IMR-90 (cell line): Measurements from ENCODE around the gene TGFB1. TPM values are rescaled to one million over a fixed set of nuclear protein-coding genes. Genes with fewer than 3 reads are reported as not detected.

Experiments
- ATAC-seq: fragments of 200-7000 bp; cut with Tn5 transposase; 2 replicates; pipeline ENCODE4 v1.9.1; 2020; ENCODE audit warnings: low read depth, mild to moderate bottlenecking, moderate library complexity
- BruUV-seq: library from RNA; stranded (reverse); fragments of 400-500 nt; replicated peaks from 2 replicates; lab custom pipeline; 2021; lab: Mats Ljungman, UMichigan
- CTCF ChIA-PET: fragments of 300-600 bp; formaldehyde crosslinking; extraction: SDS; loops from one replicate; lab custom pipeline; 2021; ENCODE audit warnings: antibody characterized with exemption; lab: Yijun Ruan, JAX
- POLR2A ChIA-PET: fragments of 300-600 bp; sonication (Branson Sonifier 250); formaldehyde crosslinking; loops from one replicate; lab custom pipeline; 2022; ENCODE audit warnings: antibody characterized with exemption; ENCODE audit not compliant: unreplicated experiment; lab: Charles Lee
- DNase-seq: peaks from one replicate; pipeline ENCODE4 v3.0.0; 2013
- H2AFZ ChIP-seq: replicated peaks from 2 replicates; pipeline ENCODE3; 2013; ENCODE audit warnings: low read length, mild to moderate bottlenecking; ENCODE audit not compliant: poor library complexity
- H2AK5ac ChIP-seq: 2 replicates; pipeline ENCODE4 v1.6.1; 2013; ENCODE audit warnings: low read depth, low read length, inconsistent platforms
- H2AK9ac ChIP-seq: replicated peaks from 2 replicates; pipeline ENCODE3; 2013; ENCODE audit warnings: mild to moderate bottlenecking, low read depth, low read length, moderate library complexity; ENCODE audit not compliant: poor library complexity
- H2BK120ac ChIP-seq: 2 replicates; pipeline ENCODE4 v1.6.1; 2013; ENCODE audit warnings: low read depth, low read length, inconsistent platforms
- H2BK15ac ChIP-seq: 3 replicates; pipeline ENCODE4 v1.6.1; 2013; ENCODE audit warnings: low read depth, low read length, inconsistent platforms
- H2BK20ac ChIP-seq: 2 replicates; pipeline ENCODE4 v1.6.1; 2013; ENCODE audit warnings: low read depth, mild to moderate bottlenecking, inconsistent platforms, low read length, moderate library complexity
- H2BK5ac ChIP-seq: 2 replicates; pipeline ENCODE4 v1.6.1; 2013; ENCODE audit warnings: mild to moderate bottlenecking, low read depth, low read length, inconsistent platforms; ENCODE audit not compliant: poor library complexity, severe bottlenecking
- H3K14ac ChIP-seq: replicated peaks from 2 replicates; pipeline ENCODE4 v1.6.1; 2013; ENCODE audit warnings: low read depth, low read length, inconsistent platforms
- H3K18ac ChIP-seq: 2 replicates; pipeline ENCODE4 v1.6.1; 2013; ENCODE audit warnings: low read depth, low read length, control low read depth
- H3K23ac ChIP-seq: 2 replicates; pipeline ENCODE4 v1.6.1; 2013; ENCODE audit warnings: low read depth, low read length, inconsistent platforms
- H3K27ac ChIP-seq: 2 replicates; pipeline ENCODE4 v1.5.1; 2013; ENCODE audit warnings: mild to moderate bottlenecking, control low read depth, low read length; ENCODE audit not compliant: insufficient read depth
- H3K27me3 ChIP-seq: 2 replicates; pipeline ENCODE4 v1.6.1; 2013; ENCODE audit warnings: low read length; ENCODE audit not compliant: control insufficient read depth, insufficient read depth
- H3K36me3 ChIP-seq: 2 replicates; pipeline ENCODE4 v1.6.1; 2013; ENCODE audit warnings: low read length, mixed read lengths; ENCODE audit not compliant: control insufficient read depth, insufficient read depth
- H3K4ac ChIP-seq: 2 replicates; pipeline ENCODE4 v1.6.1; 2013; ENCODE audit warnings: low read depth, low read length, inconsistent platforms
- H3K4me1 ChIP-seq: 2 replicates; pipeline ENCODE4 v1.6.1; 2013; ENCODE audit warnings: low read length, mixed read lengths; ENCODE audit not compliant: control insufficient read depth, insufficient read depth
- H3K4me2 ChIP-seq: 2 replicates; pipeline ENCODE4 v1.6.1; 2013; ENCODE audit warnings: low read depth, mild to moderate bottlenecking, control low read depth, low read length, moderate library complexity
- H3K4me3 ChIP-seq: 2 replicates; pipeline ENCODE4 v1.5.1; 2013; ENCODE audit warnings: low read depth, mild to moderate bottlenecking, control low read depth, low read length, moderate library complexity; ENCODE audit not compliant: insufficient read depth
- H3K56ac ChIP-seq: 2 replicates; pipeline ENCODE4 v1.6.1; 2013; ENCODE audit warnings: low read length, inconsistent platforms; ENCODE audit not compliant: insufficient read depth; ENCODE audit errors: extremely low read depth
- H3K79me1 ChIP-seq, 2 experiments: 2 replicates each; pipeline ENCODE4 v1.6.1; 2013; ENCODE audit warnings: low read length in 2 of 2, inconsistent platforms in 1 of 2, low read depth in 1 of 2
- H3K9ac ChIP-seq: 2 replicates; pipeline ENCODE4 v1.6.1; 2013; ENCODE audit warnings: low read depth, low read length, control low read depth
- H3K9me1 ChIP-seq: 2 replicates; pipeline ENCODE4 v1.6.1; 2013; ENCODE audit warnings: low read length, inconsistent platforms; ENCODE audit not compliant: insufficient read depth
- H3K9me3 ChIP-seq: 2 replicates; pipeline ENCODE4 v1.6.1; 2013; ENCODE audit warnings: low read length; ENCODE audit not compliant: control insufficient read depth, insufficient read depth
- H4K20me1 ChIP-seq: 2 replicates; pipeline ENCODE4 v1.6.1; 2013; ENCODE audit warnings: low read length, inconsistent platforms; ENCODE audit not compliant: insufficient read depth
- H4K5ac ChIP-seq: 2 replicates; pipeline ENCODE4 v1.6.1; 2013; ENCODE audit warnings: mild to moderate bottlenecking, low read depth, low read length, control low read depth
- H4K8ac ChIP-seq, 2 experiments: 2 replicates each; pipeline ENCODE4 v1.6.1; 2013; ENCODE audit warnings: low read depth in 2 of 2, low read length in 2 of 2, control low read depth in 1 of 2, inconsistent platforms in 1 of 2
- H4K91ac ChIP-seq: 2 replicates; pipeline ENCODE4 v1.6.1; 2013; ENCODE audit warnings: low read depth, low read length, inconsistent platforms; ENCODE audit not compliant: insufficient read depth
- NFE2L2 ChIP-seq: fragments of 150-350 bp; IDR thresholded peaks from 2 replicates; pipeline ENCODE4 v1.6.1; 2016; ENCODE audit warnings: low read depth, mild to moderate bottlenecking, low read length
- RFX5 ChIP-seq: IDR thresholded peaks from 2 replicates; pipeline ENCODE4 v1.8.0; 2012; ENCODE audit warnings: low read depth, mild to moderate bottlenecking, low read length, moderate library complexity
- WGBS, 2 experiments: methylation state at CpG; one replicate each; pipeline versions ENCODE4 v1.1.5 to v1.1.7; 2013; ENCODE audit warnings: missing lambda C conversion rate in 2 of 2; ENCODE audit not compliant: insufficient read length in 1 of 2; ENCODE audit errors: extremely low coverage in 2 of 2; 5-methylcytosine and 5-hydroxymethylcytosine counted together
- dilution Hi-C: fragments of 300-500 bp; cut with HindIII; formaldehyde crosslinking; loops from one replicate; pipeline ENCODE4 v1.14.3; 2018; ENCODE audit warnings: low sequenced_read_pairs; ENCODE audit not compliant: unreplicated experiment
- in situ Hi-C: fragments of 300-500 bp; cut with MboI; formaldehyde crosslinking; loops from 3 replicates; pipeline ENCODE4 v1.14.3; 2019; ENCODE audit warnings: low sequenced_read_pairs, inconsistent platforms, mixed read lengths
- intact Hi-C: fragments of 100-400 bp; cut with micrococcal nuclease; formaldehyde crosslinking; loops from 2 replicates; pipeline ENCODE4 v1.10.0; 2022
- polyA plus RNA-seq, 3 experiments: library from polyadenylated mRNA; depleted of rRNA; stranded (reverse); fragments of >200 nt; gene quantifications; 2 replicates each; pipeline ENCODE4 v1.2.3, GENCODE V29; 2012; ENCODE audit warnings: low replicate concordance in 1 of 3
- total RNA-seq: library from RNA; depleted of rRNA; stranded (reverse); fragments of >200 nt; gene quantifications from 2 replicates; pipeline ENCODE4 v1.2.3, GENCODE V29; 2012

Gene TGFB1
- total and polyA plus RNA-seq, 2 of the 4 experiments (the other 2 are of a cell fraction): 3.2 to 26.7 TPM

GRCh38 chr19:41322451-41322850 lies 31.3 kb downstream of the TGFB1 start:
- Histone ChIP-seq H2BK15ac (peak overlapping the region; percentile 89; the same call in 2 of the 3 replicates), H2AK5ac (peak overlapping the region; percentile 98), H4K91ac (peak overlapping the region; percentile 78), H3K27me3 (no peaks in the 10 kb centered on the region), H3K4me1 (peaks cover 49% of the 10 kb centered on the region), H4K8ac (peak overlapping the region; percentile 70 to 72), H3K9me1 (peaks cover 31% of the 10 kb centered on the region), H3K23ac (peak overlapping the region; percentile 43), H3K14ac (peak overlapping the region; percentile 43), H3K9ac (peak overlapping the region; percentile 51), H3K9me3 (no peaks in the 10 kb centered on the region), H4K20me1 (peaks cover 66% of the 10 kb centered on the region), H4K5ac (peak overlapping the region; percentile 46), H2BK5ac (peak overlapping the region; percentile 88), H3K4me3 (no peak overlapping the region), H3K18ac (peak overlapping the region; percentile 74), H3K56ac (peak overlapping the region; percentile 90), H2BK20ac (peak overlapping the region; percentile 54), H2AFZ (no peak overlapping the region), H3K4ac (peak overlapping the region; percentile 89), H2BK120ac (peak overlapping the region; percentile 88), H3K27ac (peak overlapping the region; percentile 93), H3K79me1 (peaks cover 14 to 72% of the 10 kb centered on the region in 2 experiments), H3K4me2 (peak overlapping the region; percentile 36), H2AK9ac (peak overlapping the region; percentile 92), H3K36me3 (peaks cover 38% of the 10 kb centered on the region)
- DNase-seq (no peak), ATAC-seq (no peak)
- in situ Hi-C loops: no loop called here
- ChIA-PET POLR2A (interaction anchor here (0.9 kb wide), 1 partner anchor 30 kb away, joined by 3 read pairs; no protein-coding TSS in a partner anchor), CTCF (interaction anchor here (0.6 to 1.4 kb wide), 4 partner anchors 12 to 114 kb away, joined by 3 to 5 read pairs (median 4); no protein-coding TSS in a partner anchor)
- WGBS, 2 experiments: 100% methylated on average over 1 of the region's 11 CpGs; no CpG with 5 or more reads in 1 of the 2 experiments
- dilution Hi-C loops: no loop called here
- TF ChIP-seq NFE2L2 (no peak), RFX5 (no peak)
- BruUV-seq: no TSS peak
- intact Hi-C loops: no loop called here
